Hepatocyte (in vitro differentiated cells): ENCODE data around the gene RAP1GAP. TPM values are rescaled to one million over a fixed set of nuclear protein-coding genes. Genes with fewer than 3 reads are reported as not detected.

Source experiments
- DNase-seq: peaks from one replicate; pipeline ENCODE4 v3.0.0-alpha.2; 2016; ENCODE audit warnings: low spot score
- H2AFZ ChIP-seq: fragments of 200-600 bp; sonication (generic); 2 replicates; pipeline ENCODE4 v1.6.0; 2016; ENCODE audit warnings: antibody characterized with exemption, mild to moderate bottlenecking
- H3K27ac ChIP-seq: fragments of 200-600 bp; sonication (generic); 2 replicates; pipeline ENCODE4 v1.5.1; 2016; ENCODE audit warnings: mild to moderate bottlenecking
- H3K27me3 ChIP-seq: fragments of 200-600 bp; sonication (generic); 2 replicates; pipeline ENCODE4 v1.6.1; 2016
- H3K36me3 ChIP-seq: fragments of 200-600 bp; sonication (generic); replicated peaks from 2 replicates; pipeline ENCODE4 v1.5.1; 2016; ENCODE audit warnings: low read depth; ENCODE audit not compliant: insufficient read depth
- H3K4me1 ChIP-seq: fragments of 200-600 bp; sonication (generic); 2 replicates; pipeline ENCODE4 v1.5.1; 2016; ENCODE audit warnings: mild to moderate bottlenecking, moderate library complexity; ENCODE audit not compliant: insufficient read depth
- H3K4me2 ChIP-seq: fragments of 200-600 bp; sonication (generic); 2 replicates; pipeline ENCODE4 v1.6.0; 2016
- H3K4me3 ChIP-seq: fragments of 200-600 bp; sonication (generic); 2 replicates; pipeline ENCODE4 v1.5.1; 2016; ENCODE audit warnings: mild to moderate bottlenecking
- H3K79me2 ChIP-seq: fragments of 200-600 bp; sonication (generic); 2 replicates; pipeline ENCODE4 v1.6.0; 2017; ENCODE audit warnings: mild to moderate bottlenecking
- H3K9me2 ChIP-seq: fragments of 200-600 bp; sonication (generic); replicated peaks from 2 replicates; pipeline ENCODE4 v1.6.0; 2017; ENCODE audit warnings: mild to moderate bottlenecking; ENCODE audit not compliant: insufficient read depth
- H3K9me3 ChIP-seq: fragments of 200-600 bp; sonication (generic); 2 replicates; pipeline ENCODE4 v1.5.1; 2016; ENCODE audit warnings: low read depth, mild to moderate bottlenecking
- H4K20me1 ChIP-seq: fragments of 200-600 bp; sonication (generic); 2 replicates; pipeline ENCODE4 v1.6.0; 2016; ENCODE audit warnings: mild to moderate bottlenecking; ENCODE audit not compliant: insufficient read depth, poor library complexity, severe bottlenecking
- CTCF ChIP-seq: fragments of 200-600 bp; sonication (generic); IDR thresholded peaks from 2 replicates; pipeline ENCODE4 v1.5.1; 2016; ENCODE audit warnings: antibody characterized with exemption, mild to moderate bottlenecking; ENCODE audit not compliant: poor library complexity
- EZH2 ChIP-seq: fragments of 200-600 bp; sonication (generic); IDR thresholded peaks from 2 replicates; pipeline ENCODE4 v1.6.1; 2016; ENCODE audit warnings: antibody characterized with exemption, mild to moderate bottlenecking, borderline replicate concordance
- EZH2phosphoT487 ChIP-seq: fragments of 200-600 bp; sonication (generic); IDR thresholded peaks from one replicate; pipeline ENCODE4 v1.6.1; 2018; ENCODE audit warnings: antibody characterized with exemption, mild to moderate bottlenecking, low read depth, moderate library complexity; ENCODE audit not compliant: unreplicated experiment, severe bottlenecking
- WGBS: methylation state at CpG from one replicate; pipeline ENCODE4 v1.1.6; 2016; ENCODE audit warnings: low lambda C conversion rate; ENCODE audit errors: missing lambda C conversion rate; 5-methylcytosine and 5-hydroxymethylcytosine counted together
- polyA plus RNA-seq: library from polyadenylated mRNA; unstranded; fragments of >200 nt; fragmentation: Nextera tagmentation; extraction: Ambion mirVana; gene quantifications from 2 replicates; pipeline ENCODE4 v1.2.1, GENCODE V29; 2016
- total RNA-seq: library from RNA; depleted of rRNA; stranded (reverse); fragments of >200 nt; gene quantifications from 2 replicates; pipeline ENCODE4 v1.2.3, GENCODE V29; 2014

The RAP1GAP gene
- total and polyA plus RNA-seq, 2 experiments from 2014 or later: 12.3 to 18.0 TPM

- no peaks in the 10 kb centered on the region for H3K27me3 ChIP-seq
- 92% methylated on average over 2 of the region's 2 CpGs for WGBS
- H3K79me2 ChIP-seq: no peaks in the 10 kb centered on the region
- DNase-seq: no peak
- no peak overlapping the region for H3K4me3 ChIP-seq
- H3K27ac ChIP-seq: no peak overlapping the region
- no peaks in the 10 kb centered on the region for H3K9me3 ChIP-seq
- no peak for TF ChIP-seq EZH2
- no peaks in the 10 kb centered on the region for H4K20me1 ChIP-seq
- no peaks in the 10 kb centered on the region for H3K9me2 ChIP-seq
- no peak overlapping the region for H2AFZ ChIP-seq
- no peak overlapping the region for H3K4me2 ChIP-seq
- H3K36me3 ChIP-seq: no peaks in the 10 kb centered on the region
- no peaks in the 10 kb centered on the region for H3K4me1 ChIP-seq
These were observed 72.5 kb downstream of the RAP1GAP start for GRCh38 chr1:21596628-21597027.

GRCh38 chr1:21596174-21596573 is 73.0 kb downstream of the RAP1GAP start:
- TF ChIP-seq EZH2: no peak
- TF ChIP-seq EZH2phosphoT487: no peak
- TF ChIP-seq CTCF: no peak
- H3K9me2 ChIP-seq: no peaks in the 10 kb centered on the region
- no peaks in the 10 kb centered on the region for H4K20me1 ChIP-seq
- H3K4me1 ChIP-seq: no peaks in the 10 kb centered on the region
- WGBS: 86% methylated on average over 11 of the region's 11 CpGs
- H3K9me3 ChIP-seq: no peaks in the 10 kb centered on the region
- no peak overlapping the region for H2AFZ ChIP-seq
- no peaks in the 10 kb centered on the region for H3K27me3 ChIP-seq
- no peak for DNase-seq
- H3K79me2 ChIP-seq: no peaks in the 10 kb centered on the region
- H3K27ac ChIP-seq: no peak overlapping the region
- no peaks in the 10 kb centered on the region for H3K36me3 ChIP-seq
- no peak overlapping the region for H3K4me3 ChIP-seq
- H3K4me2 ChIP-seq: no peak overlapping the region

GRCh38 chr1:21594935-21595897 is 73.9 kb downstream of the RAP1GAP start:
- H3K79me2 ChIP-seq: no peaks in the 10 kb centered on the region
- H2AFZ ChIP-seq: no peak overlapping the region
- no peak overlapping the region for H3K4me2 ChIP-seq
- H3K27ac ChIP-seq: no peak overlapping the region
- TF ChIP-seq EZH2phosphoT487: no peak
- peak; percentile 52 for TF ChIP-seq CTCF
- peaks cover 8% of the 10 kb centered on the region for H3K4me1 ChIP-seq
- H3K36me3 ChIP-seq: no peaks in the 10 kb centered on the region
- no peaks in the 10 kb centered on the region for H3K9me2 ChIP-seq
- peak; percentile 67 for DNase-seq
- 71% methylated on average over 22 of the region's 26 CpGs for WGBS
- no peaks in the 10 kb centered on the region for H3K27me3 ChIP-seq
- H3K4me3 ChIP-seq: no peak overlapping the region
- H4K20me1 ChIP-seq: no peaks in the 10 kb centered on the region
- no peaks in the 10 kb centered on the region for H3K9me3 ChIP-seq

GRCh38 chr1:21594501-21594900 is 74.7 kb downstream of the RAP1GAP start:
- Histone ChIP-seq H3K4me3 (no peak overlapping the region), H3K9me3 (no peaks in the 10 kb centered on the region), H4K20me1 (no peaks in the 10 kb centered on the region), H3K4me1 (peaks cover 13% of the 10 kb centered on the region), H3K79me2 (no peaks in the 10 kb centered on the region), H3K27me3 (no peaks in the 10 kb centered on the region), H3K4me2 (no peak overlapping the region), H3K9me2 (no peaks in the 10 kb centered on the region), H3K36me3 (no peaks in the 10 kb centered on the region), H2AFZ (no peak overlapping the region), H3K27ac (no peak overlapping the region)
- DNase-seq: no peak
- no peak for TF ChIP-seq EZH2phosphoT487
- no peak for TF ChIP-seq EZH2
- TF ChIP-seq CTCF: no peak
- WGBS: 71% methylated on average over 10 of the region's 11 CpGs
